Immature natural killer cell (primary cell): ENCODE measurements around the gene TMEM19. TPM values are rescaled to one million over a fixed set of nuclear protein-coding genes. Genes with fewer than 3 reads are reported as not detected.

Source experiments
- DNase-seq, 3 donors: peaks; one replicate each; pipeline ENCODE4 v3.0.0; 2022; ENCODE audit warnings: mixed read lengths in 1 of 3
- H3K27ac Mint-ChIP-seq, 6 donors: one replicate each; pipeline ENCODE4 v1.8.0; 2020; ENCODE audit warnings: mixed read lengths in 6 of 6, mild to moderate bottlenecking in 5 of 6, inconsistent platforms in 4 of 6, moderate library complexity in 3 of 6
- H3K27me3 Mint-ChIP-seq, 3 donors: one replicate each; pipeline ENCODE4 v1.8.0; 2020 to 2021; ENCODE audit warnings: low read depth in 3 of 3, mild to moderate bottlenecking in 3 of 3, mixed read lengths in 3 of 3, moderate library complexity in 3 of 3, inconsistent platforms in 1 of 3
- H3K36me3 Mint-ChIP-seq, 3 donors: one replicate each; pipeline ENCODE4 v1.8.0; 2020; ENCODE audit warnings: mixed read lengths in 3 of 3, inconsistent platforms in 2 of 3, mild to moderate bottlenecking in 2 of 3
- H3K4me1 Mint-ChIP-seq, 2 donors: one replicate each; pipeline ENCODE4 v1.8.0; 2020; ENCODE audit warnings: inconsistent platforms in 2 of 2, mild to moderate bottlenecking in 2 of 2, mixed read lengths in 2 of 2, moderate library complexity in 1 of 2
- H3K4me3 Mint-ChIP-seq, 5 donors: one replicate each; pipeline ENCODE4 v1.8.0; 2020; ENCODE audit warnings: mild to moderate bottlenecking in 5 of 5, mixed read lengths in 5 of 5, inconsistent platforms in 3 of 5, moderate library complexity in 3 of 5
- H3K9me3 Mint-ChIP-seq, 6 donors: one replicate each; pipeline ENCODE4 v1.8.0; 2020; ENCODE audit warnings: mild to moderate bottlenecking in 6 of 6, mixed read lengths in 6 of 6, inconsistent platforms in 4 of 6, moderate library complexity in 3 of 6
- polyA plus RNA-seq, 3 donors: library from polyadenylated mRNA; unstranded; fragments of 300-500 nt; fragmentation: Illumina TruSeq; gene quantifications; one replicate each; pipeline ENCODE4 v1.2.3, GENCODE V29; 2021

Gene TMEM19
- polyA plus RNA-seq, 3 donors from 2014 or later = 46.8 to 61.6 (median 50.3) TPM

GRCh38 chr12:71703206-71703605 lies 17.3 kb downstream of the TMEM19 start:
- Mint-ChIP-seq H3K4me3 (no peak overlapping the region), H3K36me3 (peaks cover 24 to 34% (median 26%) of the 10 kb centered on the region in 3 donors), H3K27ac (no peak overlapping the region), H3K9me3 (no peaks in the 10 kb centered on the region), H3K4me1 (no peaks in the 10 kb centered on the region), H3K27me3 (no peaks in the 10 kb centered on the region)
- no peak for DNase-seq

GRCh38 chr12:71704920-71705319 lies 19.0 kb downstream of the TMEM19 start:
- peaks cover 9 to 24% (median 24%) of the 10 kb centered on the region in 3 donors for H3K36me3 Mint-ChIP-seq
- H3K27ac Mint-ChIP-seq = no peak overlapping the region
- DNase-seq = no peak
- H3K4me1 Mint-ChIP-seq = no peaks in the 10 kb centered on the region
- no peaks in the 10 kb centered on the region for H3K9me3 Mint-ChIP-seq
- H3K4me3 Mint-ChIP-seq = no peak overlapping the region
- no peaks in the 10 kb centered on the region for H3K27me3 Mint-ChIP-seq

- no peak overlapping the region for H3K4me3 Mint-ChIP-seq
- peaks cover 12 to 21% (median 18%) of the 10 kb centered on the region in 6 donors for H3K9me3 Mint-ChIP-seq
- peaks cover 0 to 3% (median 0%) of the 10 kb centered on the region in 3 donors for H3K27me3 Mint-ChIP-seq
- H3K4me1 Mint-ChIP-seq = no peaks in the 10 kb centered on the region
- H3K27ac Mint-ChIP-seq = no peak overlapping the region
- peaks cover 9 to 22% (median 18%) of the 10 kb centered on the region in 3 donors for H3K36me3 Mint-ChIP-seq
- no peak for DNase-seq
Measured at GRCh38 chr12:71708658-71709057, 22.8 kb downstream of the TMEM19 start.

DNA sequence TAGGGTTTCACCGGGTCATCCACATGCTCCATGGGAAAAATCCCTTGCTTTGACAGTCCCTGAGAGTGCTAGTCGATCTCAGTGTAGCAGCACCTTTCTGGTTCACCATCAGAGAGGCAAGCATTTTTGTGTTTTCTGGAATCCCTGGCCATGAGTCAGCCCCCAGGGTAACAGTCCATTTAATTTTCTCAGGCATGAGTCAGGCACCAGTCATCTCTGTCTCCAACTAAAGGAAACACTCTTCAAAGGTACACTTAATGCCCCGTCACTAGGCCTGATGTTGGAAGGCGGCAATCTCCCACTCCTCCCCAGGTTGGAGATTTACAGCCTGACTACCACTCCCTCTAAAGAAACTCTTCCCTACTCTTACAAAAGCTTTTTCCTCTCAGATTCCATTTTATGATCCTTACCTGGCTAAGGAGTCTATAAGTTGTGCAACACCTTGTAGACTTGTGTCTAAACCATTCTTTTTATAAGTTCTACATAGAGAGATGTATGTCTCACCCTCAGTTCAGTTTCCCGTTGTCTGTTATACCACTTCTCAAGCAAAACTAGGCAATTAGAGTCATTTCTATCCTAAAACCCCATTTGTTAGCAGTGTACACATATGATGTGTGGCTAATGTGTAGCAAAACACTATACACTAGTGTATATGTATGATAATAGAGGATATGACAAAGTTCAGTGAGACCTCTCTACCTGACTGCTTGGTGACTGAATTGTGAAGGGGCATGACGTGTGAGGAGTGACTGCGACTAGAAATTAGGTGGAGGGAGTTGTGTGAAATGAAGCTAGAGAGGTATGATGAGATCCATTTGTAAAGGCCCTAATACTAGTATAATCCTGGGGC lies 24.6 kb downstream of the TMEM19 start:
- no peak for DNase-seq
- peaks cover 9 to 22% (median 16%) of the 10 kb centered on the region in 3 donors for H3K36me3 Mint-ChIP-seq
- no peak overlapping the region for H3K27ac Mint-ChIP-seq

GRCh38 chr12:71718611-71719010 lies 32.7 kb downstream of the TMEM19 start:
- H3K27ac Mint-ChIP-seq = no peak overlapping the region
- H3K27me3 Mint-ChIP-seq = peaks cover 0 to 7% (median 6%) of the 10 kb centered on the region in 3 donors
- H3K4me1 Mint-ChIP-seq = no peaks in the 10 kb centered on the region
- peaks cover 5 to 26% (median 15%) of the 10 kb centered on the region in 6 donors for H3K9me3 Mint-ChIP-seq
- H3K4me3 Mint-ChIP-seq = no peak overlapping the region
- DNase-seq = no peak
- peaks cover 0 to 4% (median 3%) of the 10 kb centered on the region in 3 donors for H3K36me3 Mint-ChIP-seq

More for the DNA sequence above, 24.6 kb downstream of the TMEM19 start:
- peaks cover 17 to 38% (median 29%) of the 10 kb centered on the region in 6 donors for H3K9me3 Mint-ChIP-seq
- H3K4me3 Mint-ChIP-seq = no peak overlapping the region
- H3K4me1 Mint-ChIP-seq = no peaks in the 10 kb centered on the region
- peaks cover 0 to 5% (median 0%) of the 10 kb centered on the region in 3 donors for H3K27me3 Mint-ChIP-seq

DNA sequence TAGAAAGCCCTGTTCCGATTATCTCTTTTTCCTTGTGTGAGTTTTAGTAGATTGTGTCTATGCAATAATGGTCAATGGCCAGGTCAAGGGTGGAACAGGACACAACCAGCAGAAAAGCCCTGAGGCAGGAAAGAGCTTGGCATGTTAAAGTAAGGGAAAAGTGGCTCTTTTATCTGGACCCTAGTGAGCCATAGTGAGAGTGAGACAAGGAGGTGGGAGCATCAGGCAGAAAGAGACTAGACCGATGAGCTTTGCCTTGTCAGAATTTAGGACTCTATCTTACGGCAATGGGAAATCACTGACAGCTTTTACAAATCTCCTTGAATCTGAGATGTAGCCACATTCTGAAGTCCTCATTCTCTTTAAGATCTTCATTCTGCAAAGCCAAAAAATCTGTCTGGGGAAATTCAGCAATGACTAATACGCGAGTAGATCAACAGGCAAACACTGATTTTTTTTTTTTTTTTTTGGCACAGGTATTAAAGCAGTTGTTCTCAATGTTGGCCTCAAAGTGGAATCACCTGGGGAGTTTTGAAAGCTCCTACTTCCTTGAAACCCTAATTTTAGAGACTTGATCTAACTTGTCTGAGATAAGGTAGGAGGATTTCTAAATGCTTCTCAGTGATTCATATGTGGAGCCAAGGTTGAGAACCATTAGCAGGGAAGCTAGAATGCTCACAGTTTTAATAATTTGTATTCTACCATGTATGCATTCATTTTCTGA lies 33.9 kb downstream of the TMEM19 start:
- no peak overlapping the region for H3K27ac Mint-ChIP-seq
- H3K4me1 Mint-ChIP-seq = no peaks in the 10 kb centered on the region
- no peak overlapping the region for H3K4me3 Mint-ChIP-seq
- DNase-seq = no peak
- H3K9me3 Mint-ChIP-seq = peaks cover 0 to 14% (median 8%) of the 10 kb centered on the region in 6 donors
- peaks cover 0 to 4% (median 3%) of the 10 kb centered on the region in 3 donors for H3K36me3 Mint-ChIP-seq
- peaks cover 0 to 7% (median 6%) of the 10 kb centered on the region in 3 donors for H3K27me3 Mint-ChIP-seq

DNA sequence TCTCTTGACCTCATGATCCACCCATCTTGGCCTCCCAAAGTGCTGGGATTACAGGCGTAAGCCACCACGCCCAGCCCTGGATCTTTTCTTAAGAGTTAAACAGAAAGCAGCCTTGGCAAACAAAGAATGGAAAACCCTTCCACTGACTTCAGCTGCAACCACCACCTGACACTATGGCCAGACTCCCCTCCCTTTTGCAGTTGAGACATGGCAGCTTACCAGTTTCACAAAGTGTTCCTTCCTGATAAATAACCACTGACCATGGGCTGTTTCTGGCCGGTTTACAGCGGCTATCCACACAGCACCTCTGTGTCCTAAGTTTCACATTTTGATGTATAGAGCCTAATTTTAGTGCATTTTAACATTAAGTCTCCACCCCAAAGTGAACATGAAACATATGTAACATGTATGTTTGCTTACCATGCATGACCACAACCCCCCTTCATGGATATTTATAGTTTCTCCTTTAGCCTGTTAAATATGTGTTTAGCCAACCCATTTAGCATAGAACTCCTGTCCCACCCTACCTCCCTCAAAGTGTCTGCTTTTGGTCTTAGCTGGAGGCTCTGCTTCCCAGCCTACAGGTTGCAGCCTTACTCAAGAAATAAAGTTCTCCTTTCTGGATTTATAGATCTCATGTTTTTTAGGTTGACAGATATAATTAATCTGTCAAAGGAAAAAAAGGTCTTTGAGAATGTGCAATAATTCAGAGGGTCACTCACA lies 36.1 kb downstream of the TMEM19 start:
- H3K36me3 Mint-ChIP-seq = no peaks in the 10 kb centered on the region
- H3K4me1 Mint-ChIP-seq = no peaks in the 10 kb centered on the region
- H3K4me3 Mint-ChIP-seq = no peak overlapping the region
- peaks cover 0 to 10% (median 2%) of the 10 kb centered on the region in 3 donors for H3K27me3 Mint-ChIP-seq
- H3K27ac Mint-ChIP-seq = no peak overlapping the region
- DNase-seq = no peak
- H3K9me3 Mint-ChIP-seq = no peaks in the 10 kb centered on the region

DNA sequence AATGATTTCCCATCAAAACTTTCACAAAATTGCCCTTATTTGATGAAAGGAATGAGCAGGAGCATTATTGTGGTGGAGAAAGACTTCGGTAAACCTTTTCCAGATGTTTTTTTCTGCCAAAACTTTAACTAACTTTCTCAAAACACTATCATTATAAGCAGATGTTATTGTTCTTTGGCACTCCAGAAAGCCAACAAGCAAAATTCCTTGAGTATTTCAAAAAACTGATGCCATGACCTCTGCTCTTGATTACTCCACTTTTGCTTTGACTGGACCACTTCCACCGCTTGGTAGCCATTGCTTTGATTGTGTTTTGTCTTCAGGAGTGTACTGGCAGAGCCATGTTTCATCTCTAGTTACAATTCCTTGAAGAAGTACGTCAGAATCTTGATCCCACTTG lies 39.1 kb downstream of the TMEM19 start:
- Mint-ChIP-seq H3K4me1 (no peaks in the 10 kb centered on the region), H3K27me3 (peaks cover 0 to 9% (median 0%) of the 10 kb centered on the region in 3 donors), H3K9me3 (no peaks in the 10 kb centered on the region), H3K4me3 (no peak overlapping the region), H3K27ac (no peak overlapping the region), H3K36me3 (no peaks in the 10 kb centered on the region)
- DNase-seq = no peak

DNA sequence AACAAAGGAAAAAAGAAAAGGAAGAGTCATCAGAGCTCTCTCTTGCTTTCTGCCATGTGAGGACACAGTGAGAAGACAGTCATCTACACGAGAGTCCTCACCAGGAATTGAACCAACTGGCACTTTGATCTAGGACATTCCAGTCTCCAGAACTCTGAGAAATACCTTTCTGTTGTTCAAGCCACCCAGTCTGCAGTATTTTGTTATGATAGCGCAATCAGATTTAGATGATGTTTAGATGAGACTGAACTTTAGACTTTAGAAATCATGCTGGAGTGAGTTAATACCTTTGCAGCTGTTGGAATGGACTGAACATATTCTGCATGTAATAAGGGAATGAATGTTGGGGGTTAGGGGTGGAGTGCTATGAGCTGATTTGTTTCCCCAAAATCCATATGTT lies 40.7 kb downstream of the TMEM19 start:
- H3K27me3 Mint-ChIP-seq = peaks cover 0 to 7% (median 2%) of the 10 kb centered on the region in 3 donors
- H3K36me3 Mint-ChIP-seq = no peaks in the 10 kb centered on the region
- no peak for DNase-seq
- no peaks in the 10 kb centered on the region for H3K9me3 Mint-ChIP-seq
- no peaks in the 10 kb centered on the region for H3K4me1 Mint-ChIP-seq
- H3K27ac Mint-ChIP-seq = no peak overlapping the region
- H3K4me3 Mint-ChIP-seq = no peak overlapping the region

GRCh38 chr12:71727958-71728357 lies 42.1 kb downstream of the TMEM19 start:
- Mint-ChIP-seq H3K27me3 (peaks cover 0 to 5% (median 5%) of the 10 kb centered on the region in 3 donors), H3K4me1 (no peaks in the 10 kb centered on the region), H3K4me3 (no peak overlapping the region), H3K27ac (no peak overlapping the region), H3K9me3 (no peaks in the 10 kb centered on the region), H3K36me3 (no peaks in the 10 kb centered on the region)
- no peak for DNase-seq

- H3K9me3 Mint-ChIP-seq = no peaks in the 10 kb centered on the region
- peaks cover 0 to 5% (median 0%) of the 10 kb centered on the region in 3 donors for H3K27me3 Mint-ChIP-seq
- DNase-seq = no peak
- H3K36me3 Mint-ChIP-seq = no peaks in the 10 kb centered on the region
- no peak overlapping the region for H3K27ac Mint-ChIP-seq
- no peaks in the 10 kb centered on the region for H3K4me1 Mint-ChIP-seq
- H3K4me3 Mint-ChIP-seq = no peak overlapping the region
Measured at GRCh38 chr12:71730936-71731335, 45.1 kb downstream of the TMEM19 start.

DNA sequence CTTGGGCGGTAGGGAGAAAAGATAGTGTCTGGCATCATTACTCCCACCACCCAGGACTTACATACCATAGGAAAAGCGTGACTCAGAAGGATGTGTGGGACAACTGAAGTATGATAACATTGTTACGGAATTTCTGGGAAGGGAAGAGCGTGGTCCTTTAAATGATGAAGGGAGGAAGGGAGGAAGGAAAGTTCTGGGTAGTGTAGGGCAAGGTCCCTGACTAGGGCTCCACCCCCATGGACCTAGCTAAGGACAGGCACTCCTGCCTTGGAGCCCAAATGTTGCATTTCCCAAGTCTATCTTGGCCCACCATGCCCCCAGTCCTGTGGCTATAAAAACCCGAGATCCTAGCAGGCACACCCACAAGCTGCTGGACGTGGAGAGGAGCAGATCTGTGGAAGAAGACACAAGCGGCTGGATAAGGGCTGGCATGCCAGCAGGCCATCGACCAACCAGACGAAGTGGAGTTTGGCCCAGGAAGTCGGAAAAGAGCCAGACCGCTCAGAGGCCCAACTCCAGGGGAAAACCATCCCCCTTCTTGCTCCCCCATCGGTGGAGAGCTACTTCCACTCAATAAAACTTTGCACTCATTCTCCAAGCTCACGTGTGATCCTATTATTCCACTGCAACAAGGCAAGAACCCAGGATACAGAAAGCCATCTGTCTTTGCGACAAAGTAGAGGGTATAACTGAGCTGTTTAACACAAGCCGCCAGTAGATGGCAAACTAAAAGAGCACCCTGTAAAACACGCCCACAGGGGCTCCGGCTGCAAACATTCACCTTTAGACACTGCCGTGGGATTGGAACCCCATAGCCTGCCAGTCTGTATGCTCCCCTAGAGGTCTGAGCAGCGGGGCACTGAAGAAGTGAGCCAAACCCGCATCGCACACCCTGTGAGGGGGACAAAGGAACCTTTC lies 45.8 kb downstream of the TMEM19 start:
- Mint-ChIP-seq H3K4me1 (no peaks in the 10 kb centered on the region), H3K36me3 (no peaks in the 10 kb centered on the region), H3K27me3 (peaks cover 0 to 5% (median 0%) of the 10 kb centered on the region in 3 donors), H3K27ac (no peak overlapping the region), H3K9me3 (no peaks in the 10 kb centered on the region), H3K4me3 (no peak overlapping the region)
- no peak for DNase-seq

DNA sequence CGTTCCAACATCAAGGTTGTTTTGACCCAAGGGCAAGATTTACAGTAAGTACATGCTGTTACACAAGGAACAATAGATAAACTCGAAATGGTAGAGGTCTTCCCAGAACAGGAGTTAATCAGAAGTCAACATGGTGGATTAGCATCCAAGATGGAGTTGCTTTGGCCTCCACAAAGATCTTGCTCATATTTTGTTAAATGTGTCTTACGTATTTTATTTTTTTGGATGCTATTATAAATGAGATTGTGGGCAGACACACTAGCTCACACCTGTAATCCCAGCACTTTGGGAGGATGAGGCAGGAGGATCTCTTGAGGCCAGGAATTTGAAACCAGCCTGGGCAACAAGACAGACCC lies 46.5 kb downstream of the TMEM19 start:
- no peak for DNase-seq
- Mint-ChIP-seq H3K4me1 (no peaks in the 10 kb centered on the region), H3K9me3 (no peaks in the 10 kb centered on the region), H3K27ac (no peak overlapping the region), H3K27me3 (peaks cover 0 to 5% (median 0%) of the 10 kb centered on the region in 3 donors), H3K4me3 (no peak overlapping the region), H3K36me3 (no peaks in the 10 kb centered on the region)
